Peyer's patch (tissue), 4 donors: ENCODE measurements around the gene NAT14. TPM values are rescaled to one million over a fixed set of nuclear protein-coding genes. Genes with fewer than 3 reads are reported as not detected.

Experiments
- DNase-seq, 3 donors: peaks; one replicate each; pipeline ENCODE4 v3.0.0-alpha.2; 2017 to 2019
- H3K27ac ChIP-seq, 4 donors: fragments of 200-600 bp; sonication (generic); one replicate each; pipeline ENCODE4 v1.5.1; 2016 to 2019
- H3K27me3 ChIP-seq, 2 donors: fragments of 200-600 bp; sonication (generic); one replicate each; pipeline ENCODE4 v1.5.1; 2019
- H3K36me3 ChIP-seq, 3 donors: fragments of 200-600 bp; sonication (generic); one replicate each; pipeline ENCODE4 v1.5.1; 2016 to 2019
- H3K4me1 ChIP-seq, 4 donors: fragments of 200-600 bp; sonication (generic); one replicate each; pipeline ENCODE4 v1.5.1; 2016 to 2019
- H3K4me3 ChIP-seq, 4 donors: fragments of 200-600 bp; sonication (generic); 1 replicate in 3 of 4; 2 replicates in 1 of 4; pipeline ENCODE4 v1.5.1; 2016 to 2019; ENCODE audit warnings: mild to moderate bottlenecking in 1 of 4
- H3K9me3 ChIP-seq, 4 donors: fragments of 200-600 bp; sonication (generic); one replicate each; pipeline ENCODE4 v1.5.1; 2016 to 2019; ENCODE audit warnings: mild to moderate bottlenecking in 1 of 4
- POLR2A ChIP-seq, 2 donors: fragments of 450-650 bp; IDR thresholded peaks; one replicate each; pipeline ENCODE4 v1.5.1; 2017; ENCODE audit warnings: antibody characterized with exemption in 2 of 2, mild to moderate bottlenecking in 2 of 2, moderate library complexity in 2 of 2
- total RNA-seq, 4 donors: library from RNA; depleted of rRNA; stranded (reverse); fragments of >200 nt; gene quantifications; one replicate each; pipeline ENCODE4 v1.1.0, GENCODE V29; 2016
- TF ChIP-seq, protein P1 (sequence below), 6 experiments: fragments of 450-650 bp in 4 of 6; fragments of 200-600 bp in 2 of 6; sonication (generic) in 1 of 6; IDR thresholded peaks; one replicate each; pipeline ENCODE4 v1.5.1; 2017 to 2019; ENCODE audit warnings: antibody characterized with exemption in 6 of 6, mild to moderate bottlenecking in 3 of 6, moderate library complexity in 1 of 6

Gene NAT14
- total RNA-seq, 4 donors from 2014 or later, result 1.4 to 7.4 (median 3.0) TPM

GRCh38 chr19:55464662-55465054 lies 20.3 kb upstream of the NAT14 start, which contains the start of gene C19orf85:
Gene C19orf85, minus strand, starts transcription at chr19:55464751. Its CDS starts 197 bp downstream, at chr19:55464554.
- Histone ChIP-seq H3K27me3 (no peaks in the 10 kb centered on the region), H3K36me3 (no peaks in the 10 kb centered on the region), H3K27ac (no peak within 1 kb of the TSS), H3K9me3 (no peaks in the 10 kb centered on the region), H3K4me3 (no peak within 1 kb of the TSS), H3K4me1 (peaks cover 0 to 22% (median 2%) of the 10 kb centered on the region in 4 donors)
- TF ChIP-seq, protein P1, sequence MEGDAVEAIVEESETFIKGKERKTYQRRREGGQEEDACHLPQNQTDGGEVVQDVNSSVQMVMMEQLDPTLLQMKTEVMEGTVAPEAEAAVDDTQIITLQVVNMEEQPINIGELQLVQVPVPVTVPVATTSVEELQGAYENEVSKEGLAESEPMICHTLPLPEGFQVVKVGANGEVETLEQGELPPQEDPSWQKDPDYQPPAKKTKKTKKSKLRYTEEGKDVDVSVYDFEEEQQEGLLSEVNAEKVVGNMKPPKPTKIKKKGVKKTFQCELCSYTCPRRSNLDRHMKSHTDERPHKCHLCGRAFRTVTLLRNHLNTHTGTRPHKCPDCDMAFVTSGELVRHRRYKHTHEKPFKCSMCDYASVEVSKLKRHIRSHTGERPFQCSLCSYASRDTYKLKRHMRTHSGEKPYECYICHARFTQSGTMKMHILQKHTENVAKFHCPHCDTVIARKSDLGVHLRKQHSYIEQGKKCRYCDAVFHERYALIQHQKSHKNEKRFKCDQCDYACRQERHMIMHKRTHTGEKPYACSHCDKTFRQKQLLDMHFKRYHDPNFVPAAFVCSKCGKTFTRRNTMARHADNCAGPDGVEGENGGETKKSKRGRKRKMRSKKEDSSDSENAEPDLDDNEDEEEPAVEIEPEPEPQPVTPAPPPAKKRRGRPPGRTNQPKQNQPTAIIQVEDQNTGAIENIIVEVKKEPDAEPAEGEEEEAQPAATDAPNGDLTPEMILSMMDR (IDR thresholded peaks at IDR 0.05), result no peak
- TF ChIP-seq POLR2A (IDR thresholded peaks at IDR 0.05), result no peak
- DNase-seq, result no peak

GRCh38 chr19:55465460-55466240 lies 19.3 kb upstream of the NAT14 start:
- TF ChIP-seq, protein P1 (IDR thresholded peaks at IDR 0.05), result no peak
- TF ChIP-seq POLR2A (IDR thresholded peaks at IDR 0.05), result no peak
- H3K27me3 ChIP-seq, result no peaks in the 10 kb centered on the region
- no peak for DNase-seq
- H3K4me1 ChIP-seq, result peaks cover 0 to 15% (median 2%) of the 10 kb centered on the region in 4 donors
- H3K4me3 ChIP-seq, result no peak overlapping the region
- H3K27ac ChIP-seq, result no peak overlapping the region
- H3K9me3 ChIP-seq, result no peaks in the 10 kb centered on the region
- H3K36me3 ChIP-seq, result no peaks in the 10 kb centered on the region

DNA sequence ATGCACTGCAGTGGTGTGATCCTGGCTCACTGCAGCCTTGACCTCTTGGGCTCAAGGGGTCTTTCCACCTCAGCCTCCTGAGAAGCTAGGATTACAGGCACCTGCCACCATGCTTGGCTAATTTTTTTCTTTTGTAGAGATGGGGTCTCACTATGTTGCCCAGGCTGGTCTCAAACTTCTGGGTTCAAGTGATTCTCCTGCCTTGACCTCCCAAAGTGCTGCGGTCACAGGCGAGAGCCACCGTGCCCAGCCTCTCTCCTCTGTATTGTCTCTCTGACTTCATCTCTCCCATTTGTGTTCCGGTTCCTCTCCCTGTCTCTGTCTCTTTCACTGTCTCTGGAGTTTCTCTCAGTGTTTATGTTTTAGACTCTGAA lies 18.8 kb upstream of the NAT14 start:
- DNase-seq, result no peak
- TF ChIP-seq, protein P1 (IDR thresholded peaks at IDR 0.05), result no peak
- TF ChIP-seq POLR2A (IDR thresholded peaks at IDR 0.05), result no peak

GRCh38 chr19:55467236-55468053 lies 17.5 kb upstream of the NAT14 start:
- TF ChIP-seq, protein P1 (IDR thresholded peaks at IDR 0.05), result peak; percentile 93 to 99 (median 95)
- TF ChIP-seq POLR2A (IDR thresholded peaks at IDR 0.05), result no peak
- DNase-seq, result peak; percentile 59 to 84 (median 83)
- Histone ChIP-seq H3K36me3 (no peaks in the 10 kb centered on the region), H3K27ac (no peak overlapping the region), H3K4me3 (no peak overlapping the region), H3K4me1 (peaks cover 0 to 9% (median under 1%) of the 10 kb centered on the region in 4 donors), H3K9me3 (no peaks in the 10 kb centered on the region), H3K27me3 (no peaks in the 10 kb centered on the region)

More for the DNA sequence above, 18.8 kb upstream of the NAT14 start:
- Histone ChIP-seq H3K27me3 (no peaks in the 10 kb centered on the region), H3K4me3 (no peak overlapping the region), H3K36me3 (no peaks in the 10 kb centered on the region), H3K9me3 (no peaks in the 10 kb centered on the region), H3K27ac (no peak overlapping the region), H3K4me1 (peaks cover 0 to 9% (median 2%) of the 10 kb centered on the region in 4 donors)

DNA sequence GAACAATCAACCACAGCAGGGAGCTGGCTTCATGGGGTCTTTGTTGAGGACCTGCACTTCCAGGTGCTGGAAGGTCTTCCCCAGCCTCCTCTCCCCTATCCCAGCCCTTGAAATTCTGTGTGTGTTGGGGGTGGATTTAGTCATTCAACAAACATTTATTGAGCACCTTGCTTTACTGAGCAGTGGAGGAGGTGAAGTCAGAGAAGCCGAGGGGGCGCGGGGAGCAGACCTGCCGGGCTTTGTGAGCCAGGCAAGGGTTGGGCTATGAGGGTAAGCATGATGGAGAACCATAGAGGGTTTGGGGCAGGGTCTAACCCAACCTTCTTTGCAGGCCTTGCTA lies 17.0 kb upstream of the NAT14 start:
- H3K4me1 ChIP-seq, result peaks cover 0 to 9% (median 0%) of the 10 kb centered on the region in 4 donors
- DNase-seq, result no peak
- no peak overlapping the region for H3K4me3 ChIP-seq
- TF ChIP-seq POLR2A (IDR thresholded peaks at IDR 0.05), result no peak
- TF ChIP-seq, protein P1 (IDR thresholded peaks at IDR 0.05), result peak in 1 of 6 experiments; percentile 10
- H3K9me3 ChIP-seq, result no peaks in the 10 kb centered on the region
- no peak overlapping the region for H3K27ac ChIP-seq
- no peaks in the 10 kb centered on the region for H3K27me3 ChIP-seq
- no peaks in the 10 kb centered on the region for H3K36me3 ChIP-seq
